GM12892 (cell line): Measurements from ENCODE around the gene VPS35L.

ENCODE experiments used
- POLR2A ChIP-seq: IDR thresholded peaks from 2 replicates; pipeline ENCODE4 v1.6.1; 2011; ENCODE audit warnings: low read depth, low read length, control low read depth
- POLR2AphosphoS5 ChIP-seq: IDR thresholded peaks from 2 replicates; pipeline ENCODE4 v1.6.1; 2011; ENCODE audit warnings: low read depth, low read length, control low read depth
- TAF1 ChIP-seq: IDR thresholded peaks from 2 replicates; pipeline ENCODE4 v1.6.1; 2011; ENCODE audit warnings: low read depth, mild to moderate bottlenecking, control low read depth, low read length, borderline replicate concordance

DNA sequence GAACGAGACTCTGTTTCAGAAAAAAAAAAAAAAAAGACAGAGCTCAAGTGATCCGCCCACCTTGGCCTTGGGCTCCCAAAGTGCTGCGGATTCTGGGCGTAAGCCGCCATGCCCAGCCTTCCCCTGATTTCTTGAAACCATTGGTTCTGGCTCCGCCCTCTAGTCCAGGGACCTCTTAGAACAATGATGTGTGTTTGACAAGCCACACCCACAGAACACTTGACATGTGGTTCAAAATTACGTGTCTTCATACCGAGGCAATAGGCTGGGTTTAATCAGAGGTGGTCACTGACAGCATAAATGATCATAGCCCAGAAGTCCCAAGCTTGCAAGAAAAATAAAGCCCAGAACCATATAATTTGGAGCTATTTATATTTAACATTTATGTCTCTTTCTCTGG is 139.5 kb downstream of the VPS35L start:
- no peak for TF ChIP-seq TAF1
- TF ChIP-seq POLR2A, result no peak
- TF ChIP-seq POLR2AphosphoS5, result no peak
